Natural killer cell (primary cell): ENCODE results near the gene PLK5. TPM values are rescaled to one million over a fixed set of nuclear protein-coding genes. Genes with fewer than 3 reads are reported as not detected.

Source experiments
- ATAC-seq, 3 donors: fragments of 150-1000 bp in 2 of 3; fragments of 200-7000 bp in 1 of 3; cut with Tn5 transposase; 1 replicate in 1 of 3; 2 replicates in 2 of 3; pipeline ENCODE4 v1.10.0; 2021; ENCODE audit warnings: mild to moderate bottlenecking in 2 of 3, moderate library complexity in 2 of 3
- DNase-seq, 2 donors: peaks; one replicate each; pipeline versions ENCODE4 v3.0.0 to v3.0.0-alpha.2; 2013 to 2021; ENCODE audit warnings: mixed read lengths in 1 of 2
- H3K27ac ChIP-seq: one replicate; pipeline ENCODE4 v1.5.1; 2013; ENCODE audit warnings: mild to moderate bottlenecking, low read length
- H3K27me3 ChIP-seq: one replicate; pipeline ENCODE4 v1.6.1; 2013; ENCODE audit warnings: low read length; ENCODE audit not compliant: control insufficient read depth, insufficient read depth
- H3K36me3 ChIP-seq: one replicate; pipeline ENCODE4 v1.6.1; 2013; ENCODE audit warnings: low read length; ENCODE audit not compliant: control insufficient read depth, insufficient read depth
- H3K4me1 ChIP-seq: one replicate; pipeline ENCODE4 v1.6.1; 2013; ENCODE audit warnings: low read length; ENCODE audit not compliant: control insufficient read depth, insufficient read depth
- H3K4me3 ChIP-seq: one replicate; pipeline ENCODE4 v1.5.1; 2013; ENCODE audit warnings: low read length
- H3K9me3 ChIP-seq: one replicate; pipeline ENCODE4 v1.6.1; 2013; ENCODE audit warnings: low read length; ENCODE audit not compliant: control insufficient read depth, insufficient read depth
- H3K27ac Mint-ChIP-seq, 2 donors: one replicate each; pipeline ENCODE4 v1.8.0; 2022; ENCODE audit warnings: mild to moderate bottlenecking in 2 of 2, mixed read lengths in 2 of 2, moderate library complexity in 1 of 2
- H3K27me3 Mint-ChIP-seq, 2 donors: one replicate each; pipeline ENCODE4 v1.8.0; 2022; ENCODE audit warnings: low read depth in 2 of 2, mixed read lengths in 2 of 2
- H3K36me3 Mint-ChIP-seq: one replicate; pipeline ENCODE4 v1.8.0; 2022; ENCODE audit warnings: mixed read lengths
- H3K4me1 Mint-ChIP-seq, 2 donors: one replicate each; pipeline ENCODE4 v1.8.0; 2022; ENCODE audit warnings: mixed read lengths in 2 of 2
- H3K4me3 Mint-ChIP-seq: one replicate; pipeline ENCODE4 v1.8.0; 2022; ENCODE audit warnings: mild to moderate bottlenecking, moderate library complexity, mixed read lengths
- H3K9me3 Mint-ChIP-seq, 2 donors: one replicate each; pipeline ENCODE4 v1.8.0; 2022; ENCODE audit warnings: mixed read lengths in 2 of 2
- CTCF ChIP-seq: fragments of 200-600 bp; IDR thresholded peaks from one replicate; pipeline ENCODE4 v1.8.0; 2022; ENCODE audit warnings: antibody characterized with exemption
- WGBS: methylation state at CpG from one replicate; pipeline ENCODE4 v1.1.7; 2013; ENCODE audit warnings: missing lambda C conversion rate; ENCODE audit not compliant: insufficient coverage; 5-methylcytosine and 5-hydroxymethylcytosine counted together
- intact Hi-C: fragments of 100-400 bp; cut with micrococcal nuclease; formaldehyde crosslinking; loops from one replicate; pipeline ENCODE4 v1.14.2; 2022
- total RNA-seq, 4 donors: library from RNA; stranded (reverse); fragments of 120-200 nt in 1 of 4; gene quantifications; one replicate each; pipeline versions ENCODE4 v1.2.3 to v1.2.4, GENCODE V29; 2013 to 2022

The PLK5 gene
- total RNA-seq, 3 donors from 2014 or later (not counting 1 experiment from before 2014, with no cell fraction given): not detected

GRCh38 chr19:1580382-1580781, 56.5 kb downstream of the PLK5 start:
- WGBS: 96% methylated on average over 20 of the region's 20 CpGs
- intact Hi-C loops: no loop called here
- no peaks in the 10 kb centered on the region for H3K36me3 Mint-ChIP-seq

GRCh38 chr19:1580957-1581356, 57.1 kb downstream of the PLK5 start:
- no peaks in the 10 kb centered on the region for H3K9me3 ChIP-seq
- Mint-ChIP-seq H3K27me3 (no peaks in the 10 kb centered on the region), H3K4me3 (no peak overlapping the region), H3K36me3 (no peaks in the 10 kb centered on the region), H3K9me3 (no peaks in the 10 kb centered on the region), H3K27ac (no peak overlapping the region), H3K4me1 (no peaks in the 10 kb centered on the region)
- TF ChIP-seq CTCF: no peak
- no peaks in the 10 kb centered on the region for H3K4me1 ChIP-seq
- no peak overlapping the region for H3K27ac ChIP-seq
- intact Hi-C loops: no loop called here
- DNase-seq (no peak), ATAC-seq (no peak)
- H3K27me3 ChIP-seq: no peaks in the 10 kb centered on the region
- H3K4me3 ChIP-seq: no peak overlapping the region
- 98% methylated on average over 22 of the region's 22 CpGs for WGBS
- H3K36me3 ChIP-seq: peaks cover 43% of the 10 kb centered on the region

More at GRCh38 chr19:1580382-1580781, 56.5 kb downstream of the PLK5 start:
- Mint-ChIP-seq H3K4me1 (no peaks in the 10 kb centered on the region), H3K4me3 (no peak overlapping the region), H3K9me3 (no peaks in the 10 kb centered on the region), H3K27ac (no peak overlapping the region), H3K27me3 (no peaks in the 10 kb centered on the region)
- ATAC-seq (no peak), DNase-seq (no peak)
- Histone ChIP-seq H3K27me3 (no peaks in the 10 kb centered on the region), H3K36me3 (peaks cover 41% of the 10 kb centered on the region), H3K4me1 (no peaks in the 10 kb centered on the region), H3K9me3 (no peaks in the 10 kb centered on the region), H3K4me3 (no peak overlapping the region), H3K27ac (no peak overlapping the region)
- TF ChIP-seq CTCF: no peak

GRCh38 chr19:1582201-1582600, 58.3 kb downstream of the PLK5 start:
- DNase-seq (no peak), ATAC-seq (no peak)
- H3K27me3 ChIP-seq: no peaks in the 10 kb centered on the region
- H3K9me3 ChIP-seq: no peaks in the 10 kb centered on the region
- intact Hi-C loops: no loop called here
- H3K4me3 ChIP-seq: no peak overlapping the region
- no peaks in the 10 kb centered on the region for H3K4me1 ChIP-seq
- Mint-ChIP-seq H3K27me3 (no peaks in the 10 kb centered on the region), H3K27ac (no peak overlapping the region), H3K36me3 (no peaks in the 10 kb centered on the region), H3K4me1 (no peaks in the 10 kb centered on the region), H3K4me3 (no peak overlapping the region), H3K9me3 (no peaks in the 10 kb centered on the region)
- 96% methylated on average over 8 of the region's 9 CpGs for WGBS
- H3K27ac ChIP-seq: no peak overlapping the region
- TF ChIP-seq CTCF: no peak
- H3K36me3 ChIP-seq: peaks cover 37% of the 10 kb centered on the region

- ATAC-seq: no peak
- H3K9me3 ChIP-seq: no peaks in the 10 kb centered on the region
- no peaks in the 10 kb centered on the region for H3K27me3 ChIP-seq
- H3K36me3 Mint-ChIP-seq: no peaks in the 10 kb centered on the region
- no peaks in the 10 kb centered on the region for H3K4me1 ChIP-seq
- H3K36me3 ChIP-seq: peaks cover 29% of the 10 kb centered on the region
- H3K9me3 Mint-ChIP-seq: no peaks in the 10 kb centered on the region
- no peaks in the 10 kb centered on the region for H3K27me3 Mint-ChIP-seq
- 97% methylated on average over 87 of the region's 87 CpGs for WGBS
- H3K4me3 Mint-ChIP-seq: no peak overlapping the region
- no peak for DNase-seq
- TF ChIP-seq CTCF: no peak
- peaks cover 0 to 6% of the 10 kb centered on the region in 2 donors for H3K4me1 Mint-ChIP-seq
- no peak overlapping the region for H3K27ac Mint-ChIP-seq
- H3K4me3 ChIP-seq: no peak overlapping the region
- H3K27ac ChIP-seq: no peak overlapping the region
- intact Hi-C loops: no loop called here
Observed at GRCh38 chr19:1584500-1585242, 60.8 kb downstream of the PLK5 start.
